Memory B cell (primary cell): ENCODE measurements around the gene IQCE.

Experiments
- ATAC-seq: fragments of 150-1000 bp; cut with Tn5 transposase; 2 replicates; pipeline ENCODE4 v1.10.0; 2021; ENCODE audit warnings: low read depth, mild to moderate bottlenecking, moderate library complexity
- DNase-seq, 2 donors: peaks; one replicate each; pipeline ENCODE4 v3.0.0; 2022; ENCODE audit warnings: low spot score in 2 of 2
- H3K27ac Mint-ChIP-seq: one replicate; pipeline ENCODE4 v1.8.0; 2022; ENCODE audit warnings: mild to moderate bottlenecking, moderate library complexity, mixed read lengths
- H3K27me3 Mint-ChIP-seq: one replicate; pipeline ENCODE4 v1.8.0; 2022; ENCODE audit warnings: mixed read lengths
- H3K36me3 Mint-ChIP-seq: one replicate; pipeline ENCODE4 v1.8.0; 2022; ENCODE audit warnings: mild to moderate bottlenecking, mixed read lengths
- H3K4me1 Mint-ChIP-seq: one replicate; pipeline ENCODE4 v1.8.0; 2022; ENCODE audit warnings: mixed read lengths
- H3K4me3 Mint-ChIP-seq: one replicate; pipeline ENCODE4 v1.8.0; 2022; ENCODE audit warnings: mild to moderate bottlenecking, moderate library complexity, mixed read lengths
- H3K9me3 Mint-ChIP-seq: one replicate; pipeline ENCODE4 v1.8.0; 2022; ENCODE audit warnings: mixed read lengths

The IQCE gene

GRCh38 chr7:2640482-2640830, 81.7 kb downstream of the IQCE start:
- Mint-ChIP-seq H3K27me3 (no peaks in the 10 kb centered on the region), H3K27ac (peak overlapping the region; percentile 70), H3K4me1 (peaks cover 46% of the 10 kb centered on the region), H3K9me3 (no peaks in the 10 kb centered on the region), H3K36me3 (no peaks in the 10 kb centered on the region), H3K4me3 (no peak overlapping the region)
- DNase-seq (no peak), ATAC-seq (no peak)

DNA sequence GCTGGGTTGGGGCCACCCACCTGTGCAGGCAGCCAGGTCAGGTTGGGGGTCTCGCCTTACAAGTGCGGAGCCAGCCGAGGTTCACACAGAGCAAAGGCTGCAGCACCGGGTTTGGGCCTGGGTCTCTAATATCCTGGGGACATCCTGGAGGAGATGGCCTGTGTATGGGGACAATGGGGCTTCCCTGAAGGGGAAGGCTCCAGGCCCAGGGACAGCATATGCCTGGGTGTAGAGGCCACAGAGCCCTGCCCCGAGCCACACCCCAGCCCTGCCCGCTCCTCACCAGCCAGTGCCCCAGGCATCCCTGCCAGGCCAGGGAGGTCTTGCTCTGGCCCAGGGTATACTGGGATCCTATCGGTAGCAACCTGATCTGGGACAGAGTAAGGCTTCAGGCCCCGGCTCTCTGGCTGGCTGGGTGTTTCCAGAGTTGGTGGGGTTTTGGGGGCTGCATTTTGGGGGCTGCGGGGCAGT, 82.1 kb downstream of the IQCE start:
- Mint-ChIP-seq H3K27ac (peak overlapping the region; percentile 70), H3K27me3 (no peaks in the 10 kb centered on the region), H3K4me3 (peak overlapping the region; percentile 66), H3K4me1 (peaks cover 49% of the 10 kb centered on the region), H3K36me3 (no peaks in the 10 kb centered on the region), H3K9me3 (no peaks in the 10 kb centered on the region)
- ATAC-seq, result no peak
- DNase-seq, result no peak

DNA sequence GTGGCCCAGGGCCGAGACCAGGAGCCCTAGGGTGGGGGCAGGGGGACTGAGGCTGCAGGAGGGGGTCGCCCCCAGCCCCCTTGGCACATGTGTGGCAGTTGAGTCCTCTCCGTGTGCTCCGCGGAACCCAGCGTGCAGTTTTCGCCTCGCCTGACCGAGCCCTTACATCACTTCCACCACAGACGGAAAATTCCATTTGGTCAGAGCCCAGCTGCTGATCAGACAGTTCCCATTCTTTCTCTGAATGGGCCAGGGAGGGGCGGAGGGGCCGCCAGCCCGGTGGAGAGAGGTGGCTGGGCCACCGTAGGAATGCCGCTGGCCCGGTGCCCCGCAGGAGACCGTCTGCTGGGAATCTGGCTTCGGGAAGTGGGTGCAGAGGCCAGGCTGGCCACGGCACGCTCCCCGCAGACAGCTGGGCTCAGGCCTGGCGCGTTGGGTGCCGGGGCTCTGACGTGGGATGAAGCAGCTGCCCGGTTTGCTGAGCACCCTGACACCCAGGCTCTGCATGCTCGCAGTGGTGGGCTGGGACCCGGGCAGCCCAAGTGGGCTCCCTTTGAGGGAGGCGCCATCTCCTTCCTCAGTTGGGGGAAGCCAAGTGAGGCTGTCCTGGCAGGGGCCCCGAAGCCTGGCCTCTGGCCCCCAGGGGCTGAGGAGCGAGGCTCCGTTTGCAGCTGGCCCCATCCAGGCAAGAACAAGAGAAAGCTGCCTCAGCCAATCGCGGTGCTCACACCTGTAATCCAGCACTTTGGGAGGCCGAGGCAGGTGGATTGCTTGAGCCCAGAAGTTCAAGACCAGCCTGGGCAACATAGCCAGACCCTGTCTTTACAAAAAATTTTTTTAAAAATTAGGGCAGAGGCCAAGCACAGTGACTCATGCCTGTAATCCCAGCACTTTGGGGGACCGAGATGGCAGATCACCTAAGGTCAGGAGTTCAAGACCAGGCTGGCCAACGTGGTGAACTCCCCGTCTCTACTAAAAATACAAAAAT, 82.9 kb downstream of the IQCE start:
- Mint-ChIP-seq H3K36me3 (no peaks in the 10 kb centered on the region), H3K27ac (peak overlapping the region; percentile 70)

DNA sequence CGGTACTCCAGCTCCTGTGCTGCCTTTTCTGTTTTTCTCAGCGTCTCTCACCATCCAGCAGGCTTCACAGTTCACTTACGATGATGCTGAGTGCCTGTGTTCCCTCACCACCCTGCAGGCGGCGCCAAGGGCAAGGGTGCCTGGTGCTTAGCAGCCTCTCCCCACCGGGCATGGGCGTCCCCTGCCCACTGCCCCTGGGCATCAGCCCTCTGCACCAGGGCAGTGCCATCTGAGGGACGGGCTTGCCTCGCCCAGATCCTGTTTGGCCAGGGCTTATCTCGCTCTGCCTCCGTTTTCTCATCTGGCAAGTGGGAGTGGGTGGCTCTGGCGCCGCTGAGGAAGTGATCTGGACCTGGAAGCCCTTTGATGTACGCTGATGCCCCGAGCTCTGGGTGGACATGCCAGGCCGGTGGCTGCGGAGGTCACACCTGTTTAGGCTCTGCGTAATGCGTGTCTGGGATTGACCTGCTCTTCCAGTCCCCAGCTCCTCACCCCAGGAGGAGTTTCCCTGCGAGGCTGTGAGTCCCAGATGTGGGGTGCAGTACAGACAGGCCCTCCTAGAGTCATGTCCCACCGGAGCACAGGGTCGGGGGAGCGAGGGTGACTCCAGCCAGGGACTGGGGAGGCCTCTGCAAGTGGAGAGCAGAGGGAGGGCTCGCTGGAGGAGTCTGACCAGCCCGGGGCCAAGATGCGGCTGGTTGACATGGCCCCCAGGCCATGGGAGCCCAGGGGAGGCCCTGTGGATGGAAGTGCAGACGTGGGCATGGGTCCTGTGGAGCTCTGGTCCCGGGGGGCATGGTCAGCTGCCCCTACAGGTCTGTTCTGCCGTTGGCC, 84.8 kb downstream of the IQCE start:
- no peak overlapping the region for H3K27ac Mint-ChIP-seq
- H3K4me3 Mint-ChIP-seq, result no peak overlapping the region
- H3K4me1 Mint-ChIP-seq, result peaks cover 37% of the 10 kb centered on the region
- no peaks in the 10 kb centered on the region for H3K9me3 Mint-ChIP-seq
- H3K27me3 Mint-ChIP-seq, result no peaks in the 10 kb centered on the region
- ATAC-seq (no peak), DNase-seq (no peak)
- peaks cover 3% of the 10 kb centered on the region for H3K36me3 Mint-ChIP-seq

More for the DNA sequence above, 82.9 kb downstream of the IQCE start:
- H3K4me1 Mint-ChIP-seq, result peaks cover 42% of the 10 kb centered on the region
- no peaks in the 10 kb centered on the region for H3K27me3 Mint-ChIP-seq
- DNase-seq, result peak in 1 of 2 donors; percentile 50
- no peaks in the 10 kb centered on the region for H3K9me3 Mint-ChIP-seq
- H3K4me3 Mint-ChIP-seq, result peak overlapping the region; percentile 66
- ATAC-seq, result peak; percentile 68

- no peaks in the 10 kb centered on the region for H3K27me3 Mint-ChIP-seq
- ATAC-seq (no peak), DNase-seq (no peak)
- H3K27ac Mint-ChIP-seq, result no peak overlapping the region
- H3K4me1 Mint-ChIP-seq, result peaks cover 37% of the 10 kb centered on the region
- H3K9me3 Mint-ChIP-seq, result no peaks in the 10 kb centered on the region
- no peak overlapping the region for H3K4me3 Mint-ChIP-seq
- peaks cover 4% of the 10 kb centered on the region for H3K36me3 Mint-ChIP-seq
These were observed 85.4 kb downstream of the IQCE start for GRCh38 chr7:2644220-2644561.

DNA sequence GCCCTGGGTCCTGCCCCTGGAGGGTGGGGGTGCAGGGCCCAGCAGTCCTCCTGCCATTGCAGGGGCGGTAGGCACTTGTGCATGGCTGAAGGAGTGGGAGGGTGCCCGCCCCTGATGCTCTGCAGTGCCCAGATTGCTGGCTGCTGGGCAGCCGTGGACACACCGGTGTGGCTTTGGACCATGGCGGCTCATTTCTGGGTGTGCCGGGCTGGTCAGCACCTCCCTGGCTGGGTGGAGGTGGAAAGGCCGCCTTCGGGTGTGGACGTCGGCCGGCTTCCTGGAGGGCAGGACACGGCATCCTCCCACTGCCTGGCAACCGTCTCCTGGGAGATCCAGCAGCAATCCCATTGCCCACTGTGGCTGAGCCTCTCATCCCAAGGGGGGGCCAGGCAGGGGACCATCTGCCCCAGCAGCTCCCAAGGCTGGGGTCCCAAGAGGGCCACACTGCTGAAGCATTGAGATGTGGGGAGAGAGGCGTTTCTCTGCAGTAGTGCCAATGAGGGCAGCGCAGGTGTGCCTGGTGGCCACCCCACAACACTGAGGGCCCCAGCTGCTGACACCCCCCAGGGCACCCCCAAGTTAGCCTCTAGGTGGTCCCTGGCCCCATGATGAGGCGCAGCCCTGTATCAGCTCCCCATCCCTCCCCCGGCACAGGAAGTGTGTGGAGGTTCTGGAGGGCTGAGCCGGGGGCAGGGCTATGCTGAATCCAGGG, 85.9 kb downstream of the IQCE start:
- peaks cover 4% of the 10 kb centered on the region for H3K36me3 Mint-ChIP-seq
- H3K4me3 Mint-ChIP-seq, result peak overlapping the region; percentile 84
- H3K27me3 Mint-ChIP-seq, result no peaks in the 10 kb centered on the region
- ATAC-seq, result peak; percentile 16
- no peaks in the 10 kb centered on the region for H3K9me3 Mint-ChIP-seq
- H3K4me1 Mint-ChIP-seq, result peaks cover 37% of the 10 kb centered on the region
- DNase-seq, result no peak
- peak overlapping the region; percentile 65 for H3K27ac Mint-ChIP-seq

- Mint-ChIP-seq H3K4me1 (peaks cover 33% of the 10 kb centered on the region), H3K9me3 (no peaks in the 10 kb centered on the region), H3K27me3 (no peaks in the 10 kb centered on the region), H3K4me3 (peak overlapping the region; percentile 84), H3K27ac (peak overlapping the region; percentile 65), H3K36me3 (peaks cover 4% of the 10 kb centered on the region)
- DNase-seq (no peak), ATAC-seq (peak; percentile 31)
These were observed 86.6 kb downstream of the IQCE start for GRCh38 chr7:2645274-2645868.

- no peak overlapping the region for H3K27ac Mint-ChIP-seq
- H3K36me3 Mint-ChIP-seq, result peaks cover 4% of the 10 kb centered on the region
- H3K9me3 Mint-ChIP-seq, result no peaks in the 10 kb centered on the region
- no peaks in the 10 kb centered on the region for H3K27me3 Mint-ChIP-seq
- peaks cover 26% of the 10 kb centered on the region for H3K4me1 Mint-ChIP-seq
- no peak for ATAC-seq
- DNase-seq, result no peak
- H3K4me3 Mint-ChIP-seq, result no peak overlapping the region
These were observed 87.5 kb downstream of the IQCE start for GRCh38 chr7:2646336-2646679.

- H3K27ac Mint-ChIP-seq, result no peak overlapping the region
- H3K27me3 Mint-ChIP-seq, result no peaks in the 10 kb centered on the region
- H3K36me3 Mint-ChIP-seq, result peaks cover 4% of the 10 kb centered on the region
- peaks cover 22% of the 10 kb centered on the region for H3K4me1 Mint-ChIP-seq
- ATAC-seq (no peak), DNase-seq (no peak)
- no peaks in the 10 kb centered on the region for H3K9me3 Mint-ChIP-seq
- H3K4me3 Mint-ChIP-seq, result no peak overlapping the region
These were observed 88.1 kb downstream of the IQCE start for GRCh38 chr7:2646680-2647571.

GRCh38 chr7:2647594-2648172, 88.9 kb downstream of the IQCE start:
- H3K4me3 Mint-ChIP-seq, result no peak overlapping the region
- ATAC-seq (no peak), DNase-seq (no peak)
- H3K27ac Mint-ChIP-seq, result no peak overlapping the region
- H3K4me1 Mint-ChIP-seq, result peaks cover 22% of the 10 kb centered on the region
- peaks cover 4% of the 10 kb centered on the region for H3K36me3 Mint-ChIP-seq
- no peaks in the 10 kb centered on the region for H3K9me3 Mint-ChIP-seq
- H3K27me3 Mint-ChIP-seq, result no peaks in the 10 kb centered on the region

DNA sequence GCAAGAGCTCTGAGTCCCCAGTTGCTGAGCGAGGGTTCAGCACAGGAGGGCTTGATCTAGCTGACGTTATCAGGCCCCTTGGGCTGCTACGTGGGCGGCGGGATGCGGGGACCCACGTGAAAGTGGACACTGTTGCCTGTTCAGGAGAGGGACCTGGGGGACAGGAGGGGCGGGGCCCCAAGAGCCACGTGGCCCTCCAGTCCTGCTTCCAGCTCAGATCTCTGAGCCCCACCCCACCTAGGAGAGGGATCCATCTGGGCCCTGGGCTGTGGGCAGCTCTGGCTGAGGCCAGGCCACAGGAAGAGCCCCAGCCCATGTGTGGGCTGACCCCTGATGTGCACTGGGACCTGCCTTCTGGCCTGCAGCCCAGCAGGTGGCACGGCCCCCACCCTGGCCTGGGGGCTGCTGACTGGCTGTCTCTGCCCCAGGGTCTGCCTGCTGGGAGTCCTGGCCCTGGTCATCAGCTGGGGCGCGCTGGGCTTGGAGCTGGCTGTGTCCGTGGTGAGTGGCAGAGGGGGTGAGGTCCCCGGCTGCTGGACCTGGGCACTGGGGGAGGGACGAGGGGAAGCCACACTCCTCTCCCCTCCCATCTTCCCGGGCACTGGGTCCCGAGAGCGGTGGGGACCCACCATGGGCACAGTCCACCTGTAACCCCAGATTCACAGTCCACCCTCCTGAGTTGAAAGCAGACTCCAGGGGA, 90.5 kb downstream of the IQCE start:
- no peak overlapping the region for H3K27ac Mint-ChIP-seq

DNA sequence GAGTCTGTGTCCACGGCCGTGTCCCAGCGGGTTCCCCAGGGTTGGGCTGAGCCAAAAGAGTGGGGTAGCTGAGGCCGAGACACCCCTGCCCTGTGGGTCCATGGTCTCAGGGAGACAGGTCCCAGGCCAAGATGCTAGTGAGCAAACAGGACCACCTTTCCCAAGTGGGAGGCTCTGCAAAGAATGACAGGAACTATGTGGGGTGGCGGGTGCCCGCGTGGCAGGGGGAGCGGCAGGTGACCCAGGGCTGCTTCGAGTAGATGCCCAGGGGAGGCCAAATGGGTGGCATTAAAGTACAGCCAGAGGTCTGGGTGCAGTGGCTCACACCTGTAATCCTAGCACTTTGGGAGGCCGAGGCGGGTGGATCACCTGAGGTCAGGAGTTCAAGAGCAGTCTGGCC, 91.2 kb downstream of the IQCE start:
- H3K36me3 Mint-ChIP-seq, result peaks cover 4% of the 10 kb centered on the region
- DNase-seq (no peak), ATAC-seq (no peak)
- H3K27me3 Mint-ChIP-seq, result no peaks in the 10 kb centered on the region
- no peak overlapping the region for H3K4me3 Mint-ChIP-seq
- H3K4me1 Mint-ChIP-seq, result peaks cover 11% of the 10 kb centered on the region
- H3K9me3 Mint-ChIP-seq, result no peaks in the 10 kb centered on the region
- H3K27ac Mint-ChIP-seq, result no peak overlapping the region

More for the DNA sequence above, 90.5 kb downstream of the IQCE start:
- no peaks in the 10 kb centered on the region for H3K27me3 Mint-ChIP-seq
- H3K4me3 Mint-ChIP-seq, result no peak overlapping the region
- DNase-seq (no peak), ATAC-seq (no peak)
- H3K4me1 Mint-ChIP-seq, result peaks cover 15% of the 10 kb centered on the region
- peaks cover 4% of the 10 kb centered on the region for H3K36me3 Mint-ChIP-seq
- no peaks in the 10 kb centered on the region for H3K9me3 Mint-ChIP-seq
